Natural killer cell (primary cell): Measurements from ENCODE around the gene PDZD8. TPM values are rescaled to one million over a fixed set of nuclear protein-coding genes. Genes with fewer than 3 reads are reported as not detected.
A peak's percentile ranks its signal among the peaks of the same experiment; 100 is the strongest.

Experiments
- ATAC-seq, 3 donors: fragments of 150-1000 bp in 2 of 3; fragments of 200-7000 bp in 1 of 3; cut with Tn5 transposase; 1 replicate in 1 of 3; 2 replicates in 2 of 3; pipeline ENCODE4 v1.10.0; 2021; ENCODE audit warnings: mild to moderate bottlenecking in 2 of 3, moderate library complexity in 2 of 3
- DNase-seq, 2 donors: peaks; one replicate each; pipeline versions ENCODE4 v3.0.0 to v3.0.0-alpha.2; 2013 to 2021; ENCODE audit warnings: mixed read lengths in 1 of 2
- H3K27ac ChIP-seq: one replicate; pipeline ENCODE4 v1.5.1; 2013; ENCODE audit warnings: mild to moderate bottlenecking, low read length
- H3K27me3 ChIP-seq: one replicate; pipeline ENCODE4 v1.6.1; 2013; ENCODE audit warnings: low read length; ENCODE audit not compliant: control insufficient read depth, insufficient read depth
- H3K36me3 ChIP-seq: one replicate; pipeline ENCODE4 v1.6.1; 2013; ENCODE audit warnings: low read length; ENCODE audit not compliant: control insufficient read depth, insufficient read depth
- H3K4me1 ChIP-seq: one replicate; pipeline ENCODE4 v1.6.1; 2013; ENCODE audit warnings: low read length; ENCODE audit not compliant: control insufficient read depth, insufficient read depth
- H3K4me3 ChIP-seq: one replicate; pipeline ENCODE4 v1.5.1; 2013; ENCODE audit warnings: low read length
- H3K9me3 ChIP-seq: one replicate; pipeline ENCODE4 v1.6.1; 2013; ENCODE audit warnings: low read length; ENCODE audit not compliant: control insufficient read depth, insufficient read depth
- H3K27ac Mint-ChIP-seq, 2 donors: one replicate each; pipeline ENCODE4 v1.8.0; 2022; ENCODE audit warnings: mild to moderate bottlenecking in 2 of 2, mixed read lengths in 2 of 2, moderate library complexity in 1 of 2
- H3K27me3 Mint-ChIP-seq, 2 donors: one replicate each; pipeline ENCODE4 v1.8.0; 2022; ENCODE audit warnings: low read depth in 2 of 2, mixed read lengths in 2 of 2
- H3K36me3 Mint-ChIP-seq: one replicate; pipeline ENCODE4 v1.8.0; 2022; ENCODE audit warnings: mixed read lengths
- H3K4me1 Mint-ChIP-seq, 2 donors: one replicate each; pipeline ENCODE4 v1.8.0; 2022; ENCODE audit warnings: mixed read lengths in 2 of 2
- H3K4me3 Mint-ChIP-seq: one replicate; pipeline ENCODE4 v1.8.0; 2022; ENCODE audit warnings: mild to moderate bottlenecking, moderate library complexity, mixed read lengths
- H3K9me3 Mint-ChIP-seq, 2 donors: one replicate each; pipeline ENCODE4 v1.8.0; 2022; ENCODE audit warnings: mixed read lengths in 2 of 2
- WGBS: methylation state at CpG from one replicate; pipeline ENCODE4 v1.1.7; 2013; ENCODE audit warnings: missing lambda C conversion rate; ENCODE audit not compliant: insufficient coverage; 5-methylcytosine and 5-hydroxymethylcytosine counted together
- intact Hi-C: fragments of 100-400 bp; cut with micrococcal nuclease; formaldehyde crosslinking; loops from one replicate; pipeline ENCODE4 v1.14.2; 2022
- total RNA-seq, 4 donors: library from RNA; stranded (reverse); fragments of 120-200 nt in 1 of 4; gene quantifications; one replicate each; pipeline versions ENCODE4 v1.2.3 to v1.2.4, GENCODE V29; 2013 to 2022
- TF ChIP-seq, protein P1 (sequence below): fragments of 200-600 bp; IDR thresholded peaks from one replicate; pipeline ENCODE4 v1.8.0; 2022; ENCODE audit warnings: antibody characterized with exemption

Gene PDZD8
- total RNA-seq, 3 donors from 2014 or later (not counting 1 experiment from before 2014, with no cell fraction given) = 44.5 to 64.3 (median 51.8) TPM

DNA sequence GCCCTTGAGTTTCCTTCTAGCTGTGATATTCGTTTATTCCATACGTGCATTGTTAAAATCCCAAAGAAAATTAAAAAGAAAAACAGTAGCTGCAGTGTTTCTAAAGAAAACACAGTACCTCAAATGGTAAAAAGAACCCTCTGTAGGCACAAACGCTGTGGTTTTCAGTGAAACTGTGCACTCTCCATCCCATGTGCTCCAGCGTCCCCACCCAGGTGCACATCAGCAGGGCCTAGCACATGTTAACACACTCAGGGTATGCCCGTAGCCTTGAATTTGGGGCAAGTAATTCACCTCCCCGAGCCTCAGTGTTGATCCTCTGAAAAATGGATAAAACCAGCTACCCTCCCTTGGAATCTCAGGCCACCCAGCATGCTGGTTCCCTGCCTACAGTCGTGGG is 124.8 kb downstream of the PDZD8 start:
- no peaks in the 10 kb centered on the region for H3K27me3 ChIP-seq
- Mint-ChIP-seq H3K4me3 (no peak overlapping the region), H3K4me1 (peaks cover 4 to 13% of the 10 kb centered on the region in 2 donors), H3K9me3 (no peaks in the 10 kb centered on the region), H3K27ac (no peak overlapping the region), H3K27me3 (peaks cover 8 to 23% of the 10 kb centered on the region in 2 donors), H3K36me3 (no peaks in the 10 kb centered on the region)
- no peaks in the 10 kb centered on the region for H3K9me3 ChIP-seq
- DNase-seq = no peak
- TF ChIP-seq, protein P1, sequence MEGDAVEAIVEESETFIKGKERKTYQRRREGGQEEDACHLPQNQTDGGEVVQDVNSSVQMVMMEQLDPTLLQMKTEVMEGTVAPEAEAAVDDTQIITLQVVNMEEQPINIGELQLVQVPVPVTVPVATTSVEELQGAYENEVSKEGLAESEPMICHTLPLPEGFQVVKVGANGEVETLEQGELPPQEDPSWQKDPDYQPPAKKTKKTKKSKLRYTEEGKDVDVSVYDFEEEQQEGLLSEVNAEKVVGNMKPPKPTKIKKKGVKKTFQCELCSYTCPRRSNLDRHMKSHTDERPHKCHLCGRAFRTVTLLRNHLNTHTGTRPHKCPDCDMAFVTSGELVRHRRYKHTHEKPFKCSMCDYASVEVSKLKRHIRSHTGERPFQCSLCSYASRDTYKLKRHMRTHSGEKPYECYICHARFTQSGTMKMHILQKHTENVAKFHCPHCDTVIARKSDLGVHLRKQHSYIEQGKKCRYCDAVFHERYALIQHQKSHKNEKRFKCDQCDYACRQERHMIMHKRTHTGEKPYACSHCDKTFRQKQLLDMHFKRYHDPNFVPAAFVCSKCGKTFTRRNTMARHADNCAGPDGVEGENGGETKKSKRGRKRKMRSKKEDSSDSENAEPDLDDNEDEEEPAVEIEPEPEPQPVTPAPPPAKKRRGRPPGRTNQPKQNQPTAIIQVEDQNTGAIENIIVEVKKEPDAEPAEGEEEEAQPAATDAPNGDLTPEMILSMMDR = no peak
- WGBS = 53% methylated on average over 7 of the region's 7 CpGs
- H3K27ac ChIP-seq = no peak overlapping the region
- H3K4me3 ChIP-seq = no peak overlapping the region
- H3K36me3 ChIP-seq = no peaks in the 10 kb centered on the region
- intact Hi-C loops = no loop called here
- no peak for ATAC-seq
- no peaks in the 10 kb centered on the region for H3K4me1 ChIP-seq

DNA sequence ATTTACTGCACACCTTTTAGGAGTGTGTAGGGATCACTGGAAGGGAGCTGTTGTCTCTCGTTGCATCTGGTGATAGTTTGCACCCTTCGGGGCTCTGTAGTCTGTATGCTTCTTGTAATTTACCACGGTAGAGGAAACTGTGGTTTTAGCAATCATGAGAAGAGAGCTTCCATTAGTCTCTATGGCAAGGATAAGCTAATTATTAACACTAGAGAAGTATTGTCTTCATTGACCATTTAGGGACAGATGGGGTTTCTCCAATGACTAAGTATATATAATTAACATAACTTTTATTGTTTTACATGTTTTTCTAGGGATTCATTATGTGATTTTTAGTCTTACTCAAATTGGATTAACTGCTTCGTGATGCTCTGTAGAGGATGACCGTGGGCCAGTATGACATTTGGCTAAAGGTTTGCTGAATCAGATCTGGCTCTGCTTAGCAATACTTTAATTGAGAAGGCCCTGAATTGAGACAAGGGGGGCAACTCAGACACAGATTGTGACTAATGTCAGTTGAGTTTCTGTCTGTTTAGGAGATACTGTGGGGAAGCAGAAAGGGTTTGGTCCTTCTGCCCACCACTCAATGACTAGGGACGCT is 125.6 kb downstream of the PDZD8 start:
- intact Hi-C loops = no loop called here
- peak in 1 of 3 donors; percentile 49 for ATAC-seq
- peaks cover 8 to 31% of the 10 kb centered on the region in 2 donors for H3K27me3 Mint-ChIP-seq

DNA sequence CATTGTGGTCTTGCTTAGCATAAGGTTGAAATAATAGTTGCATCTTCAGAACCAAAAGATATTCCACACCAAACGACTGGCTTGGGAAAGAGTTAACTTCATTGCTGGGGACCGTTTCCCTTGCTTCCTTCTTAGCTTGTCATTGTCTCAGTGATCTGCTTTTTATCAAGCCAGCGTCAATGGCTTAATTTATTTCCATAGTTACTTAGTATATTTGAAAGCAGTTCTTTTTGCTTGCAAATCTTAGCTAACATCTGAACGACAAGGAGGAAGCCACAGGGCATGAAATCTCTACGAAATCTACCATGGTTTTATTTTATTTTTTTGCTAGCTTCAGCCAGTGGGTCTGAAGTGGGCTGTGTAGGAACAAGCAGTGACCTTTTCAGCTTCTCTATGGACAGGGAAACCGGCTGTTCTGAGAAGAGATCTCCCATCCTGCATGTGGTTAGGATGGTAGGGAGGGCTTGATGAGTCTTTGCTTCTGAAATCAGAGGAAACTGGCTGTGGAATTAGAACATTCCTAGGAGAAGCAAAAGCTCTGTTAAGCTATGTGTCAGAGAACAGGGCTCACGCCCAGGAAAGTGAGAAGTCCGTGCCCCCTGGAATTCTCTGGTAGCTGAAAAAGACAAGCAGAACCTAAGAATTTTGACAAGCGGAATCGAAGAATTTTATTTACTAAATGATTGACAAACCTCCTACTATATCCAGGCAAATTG is 126.3 kb downstream of the PDZD8 start:
- Mint-ChIP-seq H3K4me1 (peaks cover 4 to 13% of the 10 kb centered on the region in 2 donors), H3K36me3 (no peaks in the 10 kb centered on the region), H3K27ac (no peak overlapping the region), H3K4me3 (no peak overlapping the region), H3K9me3 (no peaks in the 10 kb centered on the region), H3K27me3 (peaks cover 13 to 38% of the 10 kb centered on the region in 2 donors)
- Histone ChIP-seq H3K4me3 (no peak overlapping the region), H3K36me3 (no peaks in the 10 kb centered on the region), H3K4me1 (no peaks in the 10 kb centered on the region), H3K9me3 (no peaks in the 10 kb centered on the region), H3K27me3 (no peaks in the 10 kb centered on the region), H3K27ac (no peak overlapping the region)
- 21% methylated on average over 9 of the region's 10 CpGs for WGBS
- intact Hi-C loops = no loop called here
- DNase-seq (no peak), ATAC-seq (no peak)
- TF ChIP-seq, protein P1 = no peak

More for the DNA sequence above, 125.6 kb downstream of the PDZD8 start:
- H3K9me3 Mint-ChIP-seq = no peaks in the 10 kb centered on the region
- Histone ChIP-seq H3K27ac (no peak overlapping the region), H3K4me1 (no peaks in the 10 kb centered on the region), H3K4me3 (no peak overlapping the region), H3K36me3 (no peaks in the 10 kb centered on the region), H3K27me3 (no peaks in the 10 kb centered on the region), H3K9me3 (no peaks in the 10 kb centered on the region)
- H3K4me1 Mint-ChIP-seq = peaks cover 4 to 13% of the 10 kb centered on the region in 2 donors
- H3K4me3 Mint-ChIP-seq = no peak overlapping the region
- TF ChIP-seq, protein P1 = no peak
- H3K27ac Mint-ChIP-seq = no peak overlapping the region
- DNase-seq = no peak
- no peaks in the 10 kb centered on the region for H3K36me3 Mint-ChIP-seq
- WGBS = 27% methylated on average over 6 of the region's 6 CpGs
